NCI-H2196 (cell line): ENCODE measurements around the gene DUSP7.

Source experiments
- DNase-seq: peaks from one replicate; lab custom pipeline; 2025; ENCODE audit not compliant: unreplicated experiment; lab: John Stamatoyannopoulos, UW

Gene DUSP7, protein sequence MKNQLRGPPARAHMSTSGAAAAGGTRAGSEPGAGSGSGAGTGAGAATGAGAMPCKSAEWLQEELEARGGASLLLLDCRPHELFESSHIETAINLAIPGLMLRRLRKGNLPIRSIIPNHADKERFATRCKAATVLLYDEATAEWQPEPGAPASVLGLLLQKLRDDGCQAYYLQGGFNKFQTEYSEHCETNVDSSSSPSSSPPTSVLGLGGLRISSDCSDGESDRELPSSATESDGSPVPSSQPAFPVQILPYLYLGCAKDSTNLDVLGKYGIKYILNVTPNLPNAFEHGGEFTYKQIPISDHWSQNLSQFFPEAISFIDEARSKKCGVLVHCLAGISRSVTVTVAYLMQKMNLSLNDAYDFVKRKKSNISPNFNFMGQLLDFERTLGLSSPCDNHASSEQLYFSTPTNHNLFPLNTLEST

GRCh38 chr3:52056521-52056967, at the start of gene DUSP7:
Gene DUSP7, minus strand, starts transcription at chr3:52056571. Its CDS starts 205 bp downstream, at chr3:52056366.
- DNase-seq = peak; percentile 45

DNA sequence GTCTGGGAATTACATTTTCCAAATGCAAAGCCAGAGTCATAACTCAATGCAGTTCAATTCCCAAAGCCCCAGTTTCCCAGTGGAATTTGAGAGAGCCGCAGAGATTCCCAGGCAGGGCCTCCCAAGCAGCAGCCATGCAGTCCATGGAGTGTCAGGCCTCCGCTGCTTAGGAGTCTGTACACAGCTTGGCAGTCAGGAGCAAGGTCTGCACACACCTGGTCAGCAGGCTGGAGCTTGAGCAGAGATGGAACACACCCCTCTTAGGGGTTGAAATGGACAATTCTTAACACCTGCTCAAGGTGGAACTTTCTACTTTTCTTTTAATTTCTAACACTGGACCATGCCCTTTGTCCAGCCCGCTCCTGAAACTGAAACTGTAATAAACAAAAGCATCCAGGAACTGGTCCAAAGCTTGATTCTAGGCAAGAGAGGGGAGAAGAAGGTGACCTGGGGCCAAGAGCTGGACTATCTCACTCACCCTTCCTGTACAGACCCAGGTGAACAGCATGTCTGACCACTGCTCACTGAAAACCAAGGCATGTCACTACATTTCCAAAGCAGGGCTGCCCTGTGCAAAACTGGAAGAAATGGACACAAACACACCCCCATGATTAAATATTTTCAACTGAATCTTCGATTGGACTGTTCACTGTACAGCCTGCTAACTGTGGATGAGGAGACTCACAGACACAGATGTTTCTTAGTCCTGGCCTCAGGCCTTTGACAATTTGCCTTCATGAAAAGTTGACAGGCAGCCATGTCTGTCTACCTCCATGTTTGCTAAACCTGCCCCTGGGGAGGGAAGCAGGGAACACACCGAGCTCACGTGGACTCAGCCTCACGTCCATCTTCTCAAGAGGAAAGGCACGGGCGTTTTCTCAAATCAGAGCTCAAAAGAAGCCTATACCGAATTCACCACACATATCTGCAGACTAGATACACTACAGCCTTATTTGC, 48.6 kb upstream of the DUSP7 start:
- DNase-seq = no peak

DNA sequence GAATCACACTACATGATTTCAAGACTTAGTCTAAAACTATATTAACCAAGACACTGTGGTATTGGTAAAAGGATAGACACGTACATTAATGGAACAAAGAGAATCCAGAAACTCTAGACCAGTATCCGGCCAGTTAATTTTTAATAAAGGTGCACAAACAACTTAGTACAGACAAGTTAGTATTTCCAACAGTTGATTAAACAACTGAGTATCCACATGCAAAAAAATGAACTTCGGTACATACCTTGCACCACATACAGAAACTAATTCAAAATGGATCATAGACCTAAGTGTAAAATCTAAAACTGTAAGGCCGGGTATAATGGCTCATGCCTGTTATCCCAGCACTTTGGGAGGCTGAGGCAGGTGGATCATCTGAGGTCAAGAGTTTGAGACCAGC, 46.6 kb upstream of the DUSP7 start:
- DNase-seq = no peak

GRCh38 chr3:52099001-52099401, 42.6 kb upstream of the DUSP7 start:
- DNase-seq = no peak

- no peak for DNase-seq
Observed at GRCh38 chr3:52097851-52098507, 41.6 kb upstream of the DUSP7 start.

DNA sequence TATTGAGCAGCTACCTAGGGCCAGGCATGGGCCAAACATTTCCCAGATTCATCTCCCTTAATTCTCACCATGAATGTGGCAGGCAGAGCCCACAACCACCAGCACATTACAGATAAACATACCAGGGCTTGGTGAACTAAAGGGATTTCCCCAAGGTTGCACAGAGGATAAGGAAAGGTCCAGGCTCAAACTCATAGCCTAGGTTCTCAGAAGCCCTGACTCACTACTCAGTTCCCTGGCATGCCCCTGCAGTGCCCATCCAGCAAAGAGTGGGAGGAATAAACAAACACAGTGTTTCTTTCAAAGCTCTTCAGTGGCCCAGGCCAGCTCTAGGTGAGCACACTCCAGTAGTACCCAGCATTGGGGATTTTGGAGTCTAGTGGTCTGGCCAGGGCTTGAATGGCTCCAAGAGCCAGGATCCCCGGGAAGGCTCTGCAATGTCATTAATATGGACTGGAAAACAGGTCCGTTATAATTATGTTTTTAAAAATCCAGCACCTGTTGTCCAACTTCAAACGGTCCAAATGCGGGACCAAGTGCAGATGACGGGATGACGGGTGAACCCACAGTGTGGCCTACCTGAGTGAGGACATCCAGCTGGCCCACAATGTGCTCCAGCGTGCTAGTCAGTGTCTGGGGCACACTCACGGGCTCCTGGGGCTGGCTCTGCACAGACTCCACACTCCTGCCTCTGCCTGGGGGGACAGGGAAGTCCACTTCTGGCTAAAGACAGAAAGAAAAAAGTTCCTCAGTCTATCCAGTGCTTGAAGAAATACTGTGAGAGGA, 39.8 kb upstream of the DUSP7 start:
- no peak for DNase-seq

DNA sequence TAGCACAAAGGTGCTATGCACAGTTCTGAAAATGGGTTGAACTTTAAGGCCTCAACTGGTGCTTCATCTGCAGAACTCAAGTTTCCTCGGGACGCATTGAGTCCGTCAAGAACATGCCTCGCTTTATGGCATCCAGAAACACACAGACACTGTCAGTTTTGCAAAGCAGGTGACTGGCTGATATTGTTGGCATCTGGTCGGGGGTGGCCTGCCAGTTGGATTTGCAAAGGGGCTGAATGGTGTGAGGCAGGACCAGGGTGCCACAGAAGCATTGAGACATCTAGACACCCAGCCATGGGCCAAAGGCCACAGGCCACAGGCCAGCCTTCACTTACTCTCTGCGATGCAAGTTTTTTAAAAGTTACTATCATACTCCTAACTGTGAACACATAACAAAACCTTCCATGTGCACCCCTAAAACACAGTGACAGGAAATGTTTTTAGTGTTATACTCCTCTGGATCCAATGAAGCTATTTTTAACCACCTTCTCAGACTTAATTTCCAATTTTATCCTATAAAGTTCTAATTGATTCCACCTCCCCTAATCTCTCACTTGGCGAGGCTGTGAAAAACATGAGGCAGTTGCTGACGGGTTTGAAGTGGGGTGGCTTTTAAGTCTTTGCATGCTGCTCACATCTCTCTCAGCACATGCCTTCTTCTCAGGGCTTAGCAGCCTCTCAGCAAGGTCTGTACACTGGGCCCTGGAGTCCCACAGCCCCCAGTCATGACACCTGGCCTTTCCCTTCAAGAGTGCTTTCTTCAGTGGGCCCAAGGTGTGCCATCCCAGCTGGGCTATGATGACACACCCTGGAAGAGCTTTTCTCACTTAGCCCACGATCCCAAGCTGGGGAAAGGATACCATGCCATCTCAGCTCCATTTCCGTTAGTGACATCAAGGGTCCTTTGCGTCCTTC, 38.5 kb upstream of the DUSP7 start:
- DNase-seq = no peak

DNA sequence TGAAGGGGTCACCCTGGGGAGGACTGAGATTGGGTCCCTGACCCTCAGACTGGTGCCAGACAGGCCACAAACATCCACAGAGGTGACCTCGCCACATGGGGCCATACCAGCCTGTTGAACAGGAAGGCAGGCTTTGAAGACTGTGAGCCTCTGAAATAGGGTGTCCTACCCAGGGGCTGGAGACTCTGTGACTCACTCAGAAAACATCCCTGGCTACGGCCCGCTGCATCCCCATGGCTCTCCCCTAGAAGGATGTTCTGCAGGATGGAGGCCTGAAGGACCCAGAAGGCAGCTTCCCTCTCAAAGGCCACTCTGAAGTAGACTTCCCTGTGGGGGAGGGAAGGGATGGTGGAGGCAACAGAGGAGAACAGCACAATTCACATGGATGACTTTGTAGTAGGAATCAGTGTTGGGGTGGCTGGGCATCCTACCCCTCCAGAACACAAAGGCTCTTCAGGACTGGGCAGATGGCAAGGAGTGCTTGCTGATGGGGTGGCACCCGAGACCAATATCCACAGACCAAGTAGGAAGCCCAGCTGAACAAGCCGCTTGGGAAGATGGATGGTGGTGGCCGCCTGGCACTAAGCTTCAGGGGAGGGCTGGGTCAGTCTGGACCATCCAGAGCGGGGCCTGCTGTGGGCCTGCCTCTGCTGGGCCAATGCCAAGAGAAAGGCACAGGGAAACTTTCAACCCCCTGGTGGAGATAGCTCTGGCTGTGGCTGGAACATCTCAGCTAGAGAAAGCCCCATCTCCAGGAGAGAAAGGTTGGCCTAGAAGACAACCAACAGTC, 37.6 kb upstream of the DUSP7 start:
- DNase-seq = no peak

DNA sequence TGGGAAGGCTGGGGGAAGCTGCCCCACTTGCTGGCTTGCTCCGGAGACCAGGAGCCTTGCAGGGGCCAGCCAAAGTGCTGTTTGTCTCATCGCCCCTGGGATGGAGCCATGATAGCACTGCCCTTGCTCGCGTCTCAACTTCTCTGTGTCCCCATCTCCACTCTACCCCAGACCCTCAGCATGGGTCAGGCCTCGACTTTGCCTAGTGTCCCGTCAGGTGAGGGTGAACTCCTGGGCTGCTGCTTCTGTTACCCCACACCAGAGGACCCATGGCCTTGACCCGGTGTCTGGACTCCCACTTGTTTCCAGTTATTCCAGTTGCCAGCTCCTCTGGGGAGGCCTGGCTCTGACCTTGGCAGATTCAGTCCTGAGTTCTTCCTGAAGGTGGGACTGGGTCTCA, 36.5 kb upstream of the DUSP7 start:
- DNase-seq = no peak

DNA sequence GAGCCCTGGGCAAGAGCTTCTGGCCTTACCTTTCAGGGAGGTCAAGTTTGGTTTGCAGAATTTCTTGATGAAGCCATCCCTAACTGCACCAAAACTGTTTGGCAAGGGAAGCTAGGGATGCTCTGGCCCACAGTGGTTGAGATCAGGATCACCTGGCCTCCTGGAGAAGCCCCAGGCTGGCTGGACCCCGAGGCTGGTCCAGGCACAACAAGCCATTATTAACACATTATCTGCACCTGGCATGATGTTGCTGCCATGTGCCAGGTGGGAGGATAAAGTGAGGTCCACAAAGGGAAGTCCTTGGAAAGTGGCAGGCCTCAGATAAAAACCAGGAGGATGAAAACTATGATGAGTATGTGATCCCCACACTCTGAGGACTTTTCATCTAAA, 35.9 kb upstream of the DUSP7 start:
- DNase-seq = no peak

GRCh38 chr3:52091586-52092270, 35.4 kb upstream of the DUSP7 start:
- DNase-seq = no peak

DNA sequence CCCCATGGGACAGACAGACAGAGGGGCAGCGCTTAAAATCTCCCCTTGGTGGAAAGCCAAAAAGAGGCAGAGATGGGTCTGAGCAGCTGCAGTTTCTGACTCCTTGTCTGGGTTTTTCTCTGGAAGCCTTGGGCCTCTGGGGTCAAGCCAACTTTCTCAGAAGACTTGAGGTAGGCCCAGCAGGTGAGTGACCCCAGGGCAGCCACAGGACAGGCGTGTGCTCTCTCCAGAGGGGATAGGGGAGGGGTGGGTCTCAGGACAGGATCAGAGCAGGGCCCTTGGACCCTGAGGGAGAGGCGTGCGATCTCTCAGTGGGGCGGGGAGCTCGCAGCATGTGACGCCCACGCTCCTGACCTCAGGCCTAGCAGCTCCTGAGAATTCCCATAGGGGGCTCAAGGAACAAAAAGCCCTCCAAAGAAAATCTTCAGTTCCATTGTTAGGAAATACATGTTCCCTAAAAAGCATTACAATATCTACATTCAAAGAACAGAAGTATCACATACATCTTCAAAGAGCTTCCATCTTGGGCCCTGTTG, 34.6 kb upstream of the DUSP7 start:
- DNase-seq = no peak

DNA sequence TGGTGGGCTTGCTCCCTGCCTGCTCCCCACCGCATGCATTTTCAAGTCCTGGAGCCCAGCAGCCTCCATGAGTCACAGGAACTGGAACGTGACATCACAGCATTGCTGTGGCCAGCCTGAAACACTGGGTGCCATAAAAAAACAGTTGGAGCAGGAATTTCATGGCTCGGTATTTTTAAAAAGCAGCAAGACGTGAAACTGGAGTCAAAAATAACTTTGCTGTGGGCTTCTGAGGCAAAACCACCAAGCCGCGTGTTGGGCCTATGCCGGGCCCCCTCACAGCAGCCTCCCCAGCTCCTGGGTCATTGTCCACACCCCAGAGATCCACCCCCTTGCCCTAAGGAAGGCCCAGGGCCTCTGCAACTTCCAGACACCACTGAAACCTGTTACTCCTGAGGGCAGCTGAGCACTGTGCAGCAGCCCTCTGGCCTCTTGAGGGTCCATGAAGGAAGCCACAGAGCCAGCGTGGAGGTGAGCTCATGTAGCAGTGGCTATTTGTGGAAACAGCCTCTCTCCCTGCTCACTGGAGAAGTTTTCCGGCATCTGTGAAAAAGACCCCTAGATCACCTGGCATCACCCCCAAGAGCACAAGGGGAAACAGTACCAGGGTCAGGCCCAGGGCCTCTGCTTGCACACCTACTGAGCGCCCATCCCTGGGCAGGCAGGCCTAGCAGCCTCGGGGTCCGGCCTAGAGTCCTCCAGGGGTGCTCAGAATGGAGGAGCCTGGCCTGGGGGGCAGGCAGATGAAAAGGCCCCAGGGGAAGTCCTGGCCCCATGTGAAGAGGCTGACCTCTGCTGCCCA, 34.0 kb upstream of the DUSP7 start:
- no peak for DNase-seq

DNA sequence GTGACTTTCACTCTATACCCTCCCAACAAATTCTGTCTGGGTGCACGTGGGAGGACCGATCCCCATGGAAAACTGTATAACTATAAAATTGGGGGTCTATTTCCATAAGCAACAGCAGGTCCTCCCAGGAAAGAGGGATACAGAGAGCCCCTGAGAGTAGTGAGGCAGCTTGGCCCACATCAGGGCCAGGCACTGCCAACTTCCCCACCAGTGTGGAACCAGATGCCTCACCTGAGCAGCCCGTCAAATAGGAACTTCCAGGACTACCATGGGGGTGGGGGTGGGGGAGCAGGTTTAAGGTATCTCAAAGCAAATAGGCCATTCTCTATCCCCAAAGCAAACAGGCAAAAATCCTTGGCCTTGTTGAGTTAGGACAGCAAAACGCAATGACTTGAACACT, 33.3 kb upstream of the DUSP7 start:
- DNase-seq = no peak

GRCh38 chr3:52088445-52089367, 32.3 kb upstream of the DUSP7 start:
- no peak for DNase-seq

DNA sequence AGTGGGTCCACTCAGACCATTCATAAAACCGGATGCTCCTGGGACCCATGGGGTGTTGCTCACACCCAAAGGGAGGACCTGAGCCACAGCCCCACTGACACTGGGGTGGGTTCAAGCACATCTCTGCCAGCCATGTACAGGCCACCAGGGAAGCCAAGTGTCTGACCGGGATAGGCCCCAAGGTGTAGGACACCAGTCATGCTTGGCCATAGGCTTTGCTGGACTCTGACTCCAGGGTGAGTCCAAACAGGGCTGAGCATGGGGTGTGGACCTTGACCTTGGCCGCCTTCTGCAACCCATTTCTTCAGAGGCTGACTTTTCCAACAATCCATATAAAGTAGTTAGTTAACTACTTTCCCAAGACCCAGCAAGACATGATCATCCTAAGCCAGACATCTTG, 31.4 kb upstream of the DUSP7 start:
- DNase-seq = no peak
